HG03575 (cell line): ENCODE results near the gene DNAJC3.
"Not testable (repeated sequence)": the region's sequence is repeated elsewhere in the genome, so short reads cannot be mapped to it uniquely, and the experiment has no call there.

Experiments
- ATAC-seq: cut with Tn5 transposase; IDR thresholded peaks from one replicate; pipeline ENCODE4 v1.9.1; 2021; ENCODE audit not compliant: unreplicated experiment, insufficient number of reproducible peaks, low FRiP score; ENCODE audit errors: extremely low read depth

DNAJC3 gene

GRCh38 chr13:95660981-95661581, 15.9 kb upstream of the DNAJC3 start:
- ATAC-seq = no peak

GRCh38 chr13:95667235-95667634, 9.7 kb upstream of the DNAJC3 start:
- ATAC-seq = not testable (repeated sequence)

- ATAC-seq = no peak
These were observed 5.3 kb upstream of the DNAJC3 start for GRCh38 chr13:95671597-95671996.

- no peak for ATAC-seq
These were observed 706 bp upstream of the DNAJC3 start for GRCh38 chr13:95676105-95676761.

- ATAC-seq = peak; percentile 1
These were observed 776 bp downstream of the DNAJC3 start for GRCh38 chr13:95677564-95678266.

- no peak for ATAC-seq
These were observed 2.0 kb downstream of the DNAJC3 start for GRCh38 chr13:95678967-95679366.

- ATAC-seq = no peak
These were observed 2.8 kb downstream of the DNAJC3 start for GRCh38 chr13:95679722-95680121.

GRCh38 chr13:95684418-95684817, 7.5 kb downstream of the DNAJC3 start:
- no peak for ATAC-seq

- not testable (repeated sequence) for ATAC-seq
These were observed 8.0 kb downstream of the DNAJC3 start for GRCh38 chr13:95684960-95685359.

- no peak for ATAC-seq
These were observed 12.6 kb downstream of the DNAJC3 start for GRCh38 chr13:95689582-95689926.

- not testable (repeated sequence) for ATAC-seq
These were observed 14.0 kb downstream of the DNAJC3 start for GRCh38 chr13:95690986-95691385.

GRCh38 chr13:95697052-95697680, 20.2 kb downstream of the DNAJC3 start:
- ATAC-seq = no peak

GRCh38 chr13:95698047-95698749, 21.3 kb downstream of the DNAJC3 start:
- no peak for ATAC-seq

- no peak for ATAC-seq
These were observed 26.6 kb downstream of the DNAJC3 start for GRCh38 chr13:95703576-95703975.

GRCh38 chr13:95704510-95704909, 27.6 kb downstream of the DNAJC3 start:
- no peak for ATAC-seq

GRCh38 chr13:95706356-95706755, 29.4 kb downstream of the DNAJC3 start:
- no peak for ATAC-seq

GRCh38 chr13:95707035-95707434, 30.1 kb downstream of the DNAJC3 start:
- no peak for ATAC-seq

- ATAC-seq = no peak
These were observed 30.8 kb downstream of the DNAJC3 start for GRCh38 chr13:95707442-95708390.
